ENCODE measurements around the gene TOM1. TPM values are rescaled to one million over a fixed set of nuclear protein-coding genes. Genes with fewer than 3 reads are reported as not detected.

Gene TOM1
- total RNA-seq, 1 experiment from 2014 or later, result 19.0 TPM

GRCh38 chr22:35303029-35303624, 3.4 kb downstream of the TOM1 start:
- POLR2A ChIA-PET (ENCODE audit: unreplicated experiment), result no interaction called here
- Histone ChIP-seq H4K20me1 (ENCODE audit: low read length) (no peaks in the 10 kb centered on the region), H3K9me2 (replicated peaks; ENCODE audit: low read length) (no peaks in the 10 kb centered on the region), H3K27ac (ENCODE audit: low read length) (no peak overlapping the region), H3K36me3 (ENCODE audit: low read depth, low read length) (no peaks in the 10 kb centered on the region), H3K79me2 (ENCODE audit: low read length) (peaks cover 6% of the 10 kb centered on the region; the same call in 1 of the 2 replicates), H3K4me1 (ENCODE audit: insufficient read depth, low read length) (peaks cover 17% of the 10 kb centered on the region), H3F3A (ENCODE audit: low read length, unreplicated experiment) (no peaks in the 10 kb centered on the region), H3K9me3 (ENCODE audit: low read length) (no peaks in the 10 kb centered on the region), H3K27me3 (ENCODE audit: low read length) (no peaks in the 10 kb centered on the region), H3K9ac (ENCODE audit: low read length) (no peak overlapping the region), H3K4me2 (ENCODE audit: low read length) (no peak overlapping the region), H2AFZ (ENCODE audit: low read length) (no peak overlapping the region), H3K4me3 (ENCODE audit: low read length) (no peak overlapping the region)
- intact Hi-C loops (cut with micrococcal nuclease), result no loop called here
- no peak for TF ChIP-seq EZH2phosphoT487 (IDR thresholded peaks at IDR 0.05; ENCODE audit: borderline replicate concordance, low read length)
- TF ChIP-seq, protein P1, sequence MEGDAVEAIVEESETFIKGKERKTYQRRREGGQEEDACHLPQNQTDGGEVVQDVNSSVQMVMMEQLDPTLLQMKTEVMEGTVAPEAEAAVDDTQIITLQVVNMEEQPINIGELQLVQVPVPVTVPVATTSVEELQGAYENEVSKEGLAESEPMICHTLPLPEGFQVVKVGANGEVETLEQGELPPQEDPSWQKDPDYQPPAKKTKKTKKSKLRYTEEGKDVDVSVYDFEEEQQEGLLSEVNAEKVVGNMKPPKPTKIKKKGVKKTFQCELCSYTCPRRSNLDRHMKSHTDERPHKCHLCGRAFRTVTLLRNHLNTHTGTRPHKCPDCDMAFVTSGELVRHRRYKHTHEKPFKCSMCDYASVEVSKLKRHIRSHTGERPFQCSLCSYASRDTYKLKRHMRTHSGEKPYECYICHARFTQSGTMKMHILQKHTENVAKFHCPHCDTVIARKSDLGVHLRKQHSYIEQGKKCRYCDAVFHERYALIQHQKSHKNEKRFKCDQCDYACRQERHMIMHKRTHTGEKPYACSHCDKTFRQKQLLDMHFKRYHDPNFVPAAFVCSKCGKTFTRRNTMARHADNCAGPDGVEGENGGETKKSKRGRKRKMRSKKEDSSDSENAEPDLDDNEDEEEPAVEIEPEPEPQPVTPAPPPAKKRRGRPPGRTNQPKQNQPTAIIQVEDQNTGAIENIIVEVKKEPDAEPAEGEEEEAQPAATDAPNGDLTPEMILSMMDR (conservative IDR thresholded peaks at IDR 0.05; ENCODE audit: low read depth, low read length), result no peak
- TF ChIP-seq EZH2 (IDR thresholded peaks at IDR 0.05; ENCODE audit: low read length, unreplicated experiment), result no peak
- no TSS peak for BruUV-seq (replicated peaks)
- CTCF ChIA-PET, result no interaction called here
- DNase-seq (no peak), ATAC-seq (no peak)

- intact Hi-C loops (cut with micrococcal nuclease), result no loop called here
- peaks cover 6% of the 10 kb centered on the region; the same call in 1 of the 2 replicates for H3K79me2 ChIP-seq (ENCODE audit: low read length)
- no TSS peak for BruUV-seq (replicated peaks)
Observed at GRCh38 chr22:35305525-35306070, 5.9 kb downstream of the TOM1 start.

More at GRCh38 chr22:35305525-35306070, 5.9 kb downstream of the TOM1 start:
- no peak for ATAC-seq
- H3K36me3 ChIP-seq (ENCODE audit: low read depth, low read length), result no peaks in the 10 kb centered on the region
- peaks cover 19% of the 10 kb centered on the region for H3K4me1 ChIP-seq (ENCODE audit: insufficient read depth, low read length)
- no peak overlapping the region for H3K9ac ChIP-seq (ENCODE audit: low read length)
- CTCF ChIA-PET, result no interaction called here
- no peak overlapping the region for H3K4me2 ChIP-seq (ENCODE audit: low read length)
- POLR2A ChIA-PET (ENCODE audit: unreplicated experiment), result interaction anchor here (0.6 kb wide), 1 partner anchor 98 kb away, joined by 6 read pairs; no protein-coding TSS in a partner anchor
- no peak overlapping the region for H3K27ac ChIP-seq (ENCODE audit: low read length)
- H2AFZ ChIP-seq (ENCODE audit: low read length), result no peak overlapping the region
- no peaks in the 10 kb centered on the region for H3K9me3 ChIP-seq (ENCODE audit: low read length)
- no peaks in the 10 kb centered on the region for H3K9me2 ChIP-seq (replicated peaks; ENCODE audit: low read length)
- TF ChIP-seq EZH2phosphoT487 (IDR thresholded peaks at IDR 0.05; ENCODE audit: borderline replicate concordance, low read length) (no peak), EZH2 (IDR thresholded peaks at IDR 0.05; ENCODE audit: low read length, unreplicated experiment) (no peak)
- TF ChIP-seq, protein P1 (conservative IDR thresholded peaks at IDR 0.05; ENCODE audit: low read depth, low read length), result no peak
- no peaks in the 10 kb centered on the region for H4K20me1 ChIP-seq (ENCODE audit: low read length)
- no peak overlapping the region for H3K4me3 ChIP-seq (ENCODE audit: low read length)
- no peak for DNase-seq
- no peaks in the 10 kb centered on the region for H3K27me3 ChIP-seq (ENCODE audit: low read length)
- no peaks in the 10 kb centered on the region for H3F3A ChIP-seq (ENCODE audit: low read length, unreplicated experiment)
